Ectodermal cell (in vitro differentiated cells): ENCODE data around the gene THUMPD3.

ENCODE experiments used
- H3K27ac ChIP-seq: 2 replicates; pipeline ENCODE4 v1.7.0; 2013; ENCODE audit warnings: mild to moderate bottlenecking, low read depth, low read length; ENCODE audit not compliant: insufficient read depth, poor library complexity, severe bottlenecking
- H3K27me3 ChIP-seq: 2 replicates; pipeline ENCODE4 v1.7.0; 2013; ENCODE audit warnings: mild to moderate bottlenecking, low read length; ENCODE audit not compliant: insufficient read depth, control insufficient read depth, poor library complexity, severe bottlenecking
- H3K36me3 ChIP-seq: one replicate; pipeline ENCODE4 v1.7.0; 2013; ENCODE audit warnings: low read length; ENCODE audit not compliant: control insufficient read depth, insufficient read depth
- H3K4me1 ChIP-seq: one replicate; pipeline ENCODE4 v1.7.0; 2013; ENCODE audit warnings: low read length; ENCODE audit not compliant: control insufficient read depth, insufficient read depth
- H3K4me3 ChIP-seq: 2 replicates; pipeline ENCODE4 v1.7.0; 2013; ENCODE audit warnings: low read depth, low read length, control low read depth; ENCODE audit not compliant: insufficient read depth
- H3K9me3 ChIP-seq: 2 replicates; pipeline ENCODE4 v1.7.0; 2013; ENCODE audit warnings: mild to moderate bottlenecking, low read length, moderate library complexity; ENCODE audit not compliant: control insufficient read depth
- WGBS, 2 experiments: methylation state at CpG; one replicate each; pipeline ENCODE4 v1.1.7; 2013; ENCODE audit warnings: missing lambda C conversion rate in 2 of 2; 5-methylcytosine and 5-hydroxymethylcytosine counted together

The THUMPD3 gene

DNA sequence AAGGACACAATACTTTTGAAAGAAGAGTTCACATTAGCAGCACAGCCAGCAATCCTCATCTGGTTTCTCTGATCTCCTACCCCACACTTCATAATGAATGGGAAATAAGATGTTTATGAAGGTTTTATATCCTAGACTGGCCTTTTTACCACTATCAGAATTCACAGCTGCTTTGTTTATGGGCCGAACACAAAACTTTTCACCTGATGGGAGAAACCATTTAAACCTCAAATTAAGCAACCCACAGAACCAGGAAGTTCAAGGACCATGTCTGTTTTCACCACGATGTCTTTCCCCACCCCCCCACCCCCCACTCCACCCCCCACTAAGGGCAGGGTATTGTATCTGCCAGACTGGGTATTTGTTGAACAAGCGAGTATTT, 23.2 kb downstream of the THUMPD3 start:
- peaks cover 39% of the 10 kb centered on the region for H3K36me3 ChIP-seq
- H3K4me3 ChIP-seq, result no peak overlapping the region
- no peaks in the 10 kb centered on the region for H3K9me3 ChIP-seq
- H3K4me1 ChIP-seq, result no peaks in the 10 kb centered on the region
- H3K27ac ChIP-seq, result no peak overlapping the region
- no peaks in the 10 kb centered on the region for H3K27me3 ChIP-seq
- WGBS, 2 experiments, result 96 to 100% methylated on average over 1 to 2 of the region's 3 CpGs

DNA sequence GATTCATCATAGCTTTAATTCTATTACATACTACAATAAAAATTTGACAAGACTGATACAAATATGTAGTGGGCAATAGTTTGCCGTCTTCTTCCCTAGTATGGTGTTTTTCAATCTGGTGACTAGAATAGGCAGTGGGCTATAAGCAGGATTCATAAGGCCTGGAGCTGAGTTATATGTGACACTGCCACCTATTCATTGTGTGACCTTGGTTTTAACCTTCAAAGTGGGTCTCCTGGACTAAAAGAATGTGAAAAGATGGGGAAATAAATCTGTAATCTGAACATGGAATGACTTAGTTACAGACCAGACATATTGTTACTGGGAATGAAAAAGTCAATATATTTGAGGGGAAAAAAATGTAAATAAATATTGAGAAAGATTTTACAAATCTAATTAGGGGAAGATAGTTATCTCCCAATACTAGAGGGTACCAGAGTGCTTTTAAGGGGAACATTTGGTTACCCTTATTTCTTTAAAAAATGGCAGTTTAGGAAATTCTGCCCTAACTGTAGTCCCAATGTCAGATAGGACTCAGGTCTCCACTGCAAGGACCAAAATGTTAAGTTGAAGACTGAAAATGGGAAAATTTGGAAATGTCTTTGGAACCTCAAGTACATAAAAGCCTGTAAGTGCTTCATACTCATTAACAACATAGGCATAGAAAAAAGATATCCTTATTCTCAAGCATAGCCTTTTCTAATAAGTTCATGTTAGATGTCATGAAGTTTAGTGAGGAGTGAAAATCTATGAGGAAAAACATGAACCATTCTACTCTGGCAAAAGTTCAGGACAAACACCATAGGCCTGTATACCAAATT, 23.9 kb downstream of the THUMPD3 start:
- Histone ChIP-seq H3K27me3 (no peaks in the 10 kb centered on the region), H3K36me3 (peaks cover 46% of the 10 kb centered on the region), H3K27ac (no peak overlapping the region), H3K4me3 (no peak overlapping the region), H3K4me1 (no peaks in the 10 kb centered on the region), H3K9me3 (no peaks in the 10 kb centered on the region)
- WGBS, 2 experiments, result 41 to 55% methylated on average over 1 of the region's 1 CpG

DNA sequence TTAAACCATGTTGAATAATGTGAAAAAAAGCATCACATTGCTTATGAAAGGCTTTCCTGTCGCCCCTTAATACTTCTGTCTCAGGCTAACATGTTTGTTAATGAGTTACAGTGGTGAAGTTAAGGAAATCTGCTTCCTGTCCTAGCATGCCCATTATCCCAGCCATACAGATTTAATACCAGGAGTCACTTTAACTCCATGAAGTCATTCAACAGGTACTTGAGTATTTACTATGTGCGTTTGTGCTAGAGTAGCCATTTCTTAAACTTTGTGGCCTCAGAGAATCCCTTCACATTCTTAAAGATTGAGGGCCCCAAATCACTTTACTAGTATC, 24.4 kb downstream of the THUMPD3 start:
- H3K36me3 ChIP-seq, result peaks cover 46% of the 10 kb centered on the region
- no peaks in the 10 kb centered on the region for H3K27me3 ChIP-seq
- H3K4me3 ChIP-seq, result no peak overlapping the region
- H3K27ac ChIP-seq, result no peak overlapping the region
- H3K9me3 ChIP-seq, result no peaks in the 10 kb centered on the region
- 95 to 99% methylated on average over 2 of the region's 2 CpGs for WGBS, 2 experiments
- H3K4me1 ChIP-seq, result no peaks in the 10 kb centered on the region

DNA sequence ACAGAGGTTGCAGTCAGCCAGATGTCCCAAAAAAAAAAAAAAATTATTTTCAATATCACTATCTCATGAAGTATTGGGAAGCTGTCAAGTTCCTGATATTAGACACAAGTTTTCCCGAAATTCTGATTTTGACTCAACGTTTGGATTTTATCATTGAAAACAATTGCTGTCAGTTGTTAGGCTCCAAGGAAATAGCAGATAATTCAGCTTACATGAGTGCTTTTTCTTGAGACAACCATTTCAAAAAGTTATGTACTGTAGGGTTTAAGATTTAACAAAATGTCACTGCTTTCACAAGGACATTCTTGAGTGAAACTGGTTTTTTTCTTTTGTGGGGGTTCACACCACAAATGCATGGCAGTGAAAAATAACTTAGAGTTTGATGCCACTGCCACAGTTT, 25.3 kb downstream of the THUMPD3 start:
- no peaks in the 10 kb centered on the region for H3K9me3 ChIP-seq
- H3K36me3 ChIP-seq, result peaks cover 46% of the 10 kb centered on the region
- 91 to 93% methylated on average over 2 of the region's 2 CpGs for WGBS, 2 experiments
- no peak overlapping the region for H3K4me3 ChIP-seq
- H3K27me3 ChIP-seq, result no peaks in the 10 kb centered on the region
- no peaks in the 10 kb centered on the region for H3K4me1 ChIP-seq
- H3K27ac ChIP-seq, result no peak overlapping the region

DNA sequence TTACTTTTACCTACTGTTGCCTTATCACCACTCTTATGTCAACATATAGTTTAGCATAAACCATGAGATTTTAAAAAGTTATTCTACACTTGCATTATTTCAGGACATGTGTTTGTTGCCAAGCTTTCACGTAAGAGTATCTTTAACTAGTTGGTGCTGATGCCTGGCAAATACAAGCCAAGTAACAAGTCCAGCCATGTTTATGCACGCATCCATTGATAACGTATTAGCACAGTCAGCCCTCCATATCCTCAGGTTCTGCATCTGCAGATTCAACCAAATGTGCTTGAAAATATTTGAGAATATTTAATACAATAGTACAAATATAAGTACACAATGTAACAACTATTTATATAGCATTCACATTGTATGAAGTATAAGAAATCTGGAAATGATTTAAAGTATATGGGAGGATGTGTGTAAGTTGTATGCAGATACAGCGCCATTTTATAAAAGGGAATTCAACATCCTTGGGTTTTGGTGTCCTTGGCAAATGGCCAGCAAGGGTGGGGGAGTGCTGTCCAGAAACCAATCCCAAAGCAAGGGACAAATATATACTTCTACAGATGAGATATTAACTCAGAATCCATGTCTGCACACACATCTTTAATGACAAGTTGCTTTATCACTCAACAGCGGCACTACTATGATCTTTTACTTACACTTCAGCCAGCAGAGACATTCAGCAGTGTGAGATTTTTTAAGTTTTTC, 25.9 kb downstream of the THUMPD3 start:
- Histone ChIP-seq H3K4me1 (no peaks in the 10 kb centered on the region), H3K27ac (no peak overlapping the region), H3K36me3 (peaks cover 51% of the 10 kb centered on the region), H3K4me3 (no peak overlapping the region), H3K9me3 (no peaks in the 10 kb centered on the region), H3K27me3 (no peaks in the 10 kb centered on the region)
- WGBS, 2 experiments, result 94 to 97% methylated on average over 5 of the region's 5 CpGs

DNA sequence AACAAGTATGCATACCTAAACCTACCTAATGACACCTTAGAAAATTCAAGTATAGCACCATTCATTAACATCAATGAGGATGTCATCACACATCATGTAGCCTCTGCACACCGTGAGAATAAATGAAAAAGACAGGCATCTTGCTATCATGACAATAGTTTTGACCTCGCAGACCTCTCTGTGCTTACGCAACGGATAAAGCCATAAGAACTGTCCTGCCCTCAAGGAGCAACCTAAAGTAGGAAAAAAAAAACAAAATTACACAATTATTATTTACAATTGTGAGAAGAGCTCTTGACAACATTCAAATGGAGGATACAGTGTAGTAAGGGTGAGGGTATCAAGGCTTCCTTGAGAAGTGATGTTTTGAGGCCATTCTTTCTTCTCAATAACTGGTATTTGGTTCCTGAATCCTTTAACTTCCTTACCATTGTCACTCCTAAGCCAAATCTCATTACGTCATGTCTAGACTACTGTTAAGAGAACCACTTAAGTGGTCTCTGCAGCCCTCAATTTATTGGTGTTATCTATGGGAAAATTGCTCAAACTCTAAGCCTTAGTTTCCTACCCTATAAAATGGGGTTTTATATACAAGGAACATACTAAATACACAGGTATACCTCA, 27.5 kb downstream of the THUMPD3 start:
- Histone ChIP-seq H3K4me3 (no peak overlapping the region), H3K27me3 (no peaks in the 10 kb centered on the region), H3K27ac (no peak overlapping the region), H3K9me3 (no peaks in the 10 kb centered on the region), H3K4me1 (peaks cover 12% of the 10 kb centered on the region), H3K36me3 (peaks cover 53% of the 10 kb centered on the region)
- WGBS, 2 experiments, result 94 to 97% methylated on average over 5 of the region's 5 CpGs

DNA sequence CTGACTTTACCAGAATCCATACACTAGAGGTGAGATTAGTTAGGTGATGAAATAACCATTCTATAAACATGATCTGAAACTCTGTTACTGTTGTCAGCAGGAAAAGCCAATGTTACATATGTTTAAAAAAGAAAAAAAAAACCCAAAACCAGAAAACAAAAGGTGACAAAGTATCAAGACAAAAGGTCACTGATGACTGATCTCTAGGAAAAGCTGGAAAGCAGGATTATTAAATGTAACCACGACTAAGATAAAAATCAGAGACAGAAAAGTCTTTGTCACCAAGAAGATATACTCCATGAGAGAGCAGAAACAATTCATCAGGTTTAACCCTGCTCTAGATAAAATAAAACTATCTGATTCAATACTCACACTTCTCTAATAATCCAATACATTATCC, 29.2 kb downstream of the THUMPD3 start:
- Histone ChIP-seq H3K4me1 (peaks cover 14% of the 10 kb centered on the region), H3K27ac (no peak overlapping the region), H3K36me3 (peaks cover 48% of the 10 kb centered on the region), H3K9me3 (no peaks in the 10 kb centered on the region), H3K4me3 (no peak overlapping the region), H3K27me3 (no peaks in the 10 kb centered on the region)
- WGBS, 2 experiments, result 91 to 100% methylated on average over 1 of the region's 1 CpG

DNA sequence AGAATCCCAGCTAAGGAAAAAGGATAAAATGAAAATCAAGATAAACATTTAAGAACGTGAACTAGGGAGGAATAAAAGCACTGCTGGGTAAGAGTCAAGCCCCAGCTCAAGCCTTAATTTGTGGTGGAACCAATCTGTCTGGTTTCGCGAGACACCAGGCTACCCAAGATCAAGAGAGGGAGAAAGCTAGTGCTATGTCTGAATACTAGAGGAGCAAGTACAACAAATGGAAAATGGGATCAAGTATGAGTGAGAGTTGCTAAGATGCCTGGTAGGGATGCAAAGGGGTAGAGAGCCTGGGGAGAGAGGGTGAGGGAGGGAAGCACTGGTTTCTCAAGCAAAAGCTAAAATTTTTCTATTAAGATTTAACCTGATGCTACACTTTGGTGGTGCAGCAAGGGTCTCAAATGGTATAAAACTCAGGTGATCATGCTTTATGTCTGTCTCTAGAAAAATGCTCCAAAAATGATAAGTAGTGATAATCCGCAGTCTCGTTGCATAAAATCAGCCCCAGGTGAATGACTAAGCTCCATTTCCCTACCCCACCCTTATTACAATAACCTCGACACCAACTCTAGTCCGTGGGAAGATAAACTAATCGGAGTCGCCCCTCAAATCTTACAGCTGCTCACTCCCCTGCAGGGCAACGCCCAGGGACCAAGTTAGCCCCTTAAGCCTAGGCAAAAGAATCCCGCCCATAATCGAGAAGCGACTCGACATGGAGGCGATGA, 32.9 kb downstream of the THUMPD3 start:
- peak overlapping the region; percentile 99 for H3K27ac ChIP-seq
- WGBS, 2 experiments, result 12 to 13% methylated on average over 15 of the region's 15 CpGs
- H3K36me3 ChIP-seq, result peaks cover 21% of the 10 kb centered on the region
- H3K27me3 ChIP-seq, result no peaks in the 10 kb centered on the region
- H3K9me3 ChIP-seq, result no peaks in the 10 kb centered on the region
- H3K4me3 ChIP-seq, result peak overlapping the region; percentile 70
- peaks cover 22% of the 10 kb centered on the region for H3K4me1 ChIP-seq

DNA sequence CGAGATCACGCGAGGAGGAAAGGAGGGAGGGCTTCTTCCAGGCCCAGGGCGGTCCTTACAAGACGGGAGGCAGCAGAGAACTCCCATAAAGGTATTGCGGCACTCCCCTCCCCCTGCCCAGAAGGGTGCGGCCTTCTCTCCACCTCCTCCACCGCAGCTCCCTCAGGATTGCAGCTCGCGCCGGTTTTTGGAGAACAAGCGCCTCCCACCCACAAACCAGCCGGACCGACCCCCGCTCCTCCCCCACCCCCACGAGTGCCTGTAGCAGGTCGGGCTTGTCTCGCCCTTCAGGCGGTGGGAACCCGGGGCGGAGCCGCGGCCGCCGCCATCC, 33.4 kb downstream of the THUMPD3 start:
- Histone ChIP-seq H3K9me3 (no peaks in the 10 kb centered on the region), H3K4me1 (peaks cover 27% of the 10 kb centered on the region)
- WGBS, 2 experiments, result 0% methylated on average over 25 of the region's 25 CpGs

More for the DNA sequence above, 33.4 kb downstream of the THUMPD3 start:
- peaks cover 16% of the 10 kb centered on the region for H3K36me3 ChIP-seq
- no peaks in the 10 kb centered on the region for H3K27me3 ChIP-seq
- H3K27ac ChIP-seq, result peak overlapping the region; percentile 99
- H3K4me3 ChIP-seq, result peak overlapping the region; percentile 70
